Uterus (tissue), 2 donors: ENCODE results near the gene NOL4L.

Source experiments
- POLR2A ChIP-seq, 2 donors: fragments of 450-650 bp; IDR thresholded peaks; one replicate each; pipeline ENCODE4 v1.6.1; 2016; ENCODE audit warnings: antibody characterized with exemption in 2 of 2, mild to moderate bottlenecking in 1 of 2, moderate library complexity in 1 of 2
- TF ChIP-seq, protein P1 (sequence below), 4 experiments: fragments of 200-600 bp in 2 of 4; fragments of 450-650 bp in 2 of 4; sonication (generic) in 2 of 4; IDR thresholded peaks; one replicate each; pipeline ENCODE4 v1.5.1; 2016 to 2019; ENCODE audit warnings: antibody characterized with exemption in 4 of 4, mild to moderate bottlenecking in 2 of 4, moderate library complexity in 1 of 4

DNA sequence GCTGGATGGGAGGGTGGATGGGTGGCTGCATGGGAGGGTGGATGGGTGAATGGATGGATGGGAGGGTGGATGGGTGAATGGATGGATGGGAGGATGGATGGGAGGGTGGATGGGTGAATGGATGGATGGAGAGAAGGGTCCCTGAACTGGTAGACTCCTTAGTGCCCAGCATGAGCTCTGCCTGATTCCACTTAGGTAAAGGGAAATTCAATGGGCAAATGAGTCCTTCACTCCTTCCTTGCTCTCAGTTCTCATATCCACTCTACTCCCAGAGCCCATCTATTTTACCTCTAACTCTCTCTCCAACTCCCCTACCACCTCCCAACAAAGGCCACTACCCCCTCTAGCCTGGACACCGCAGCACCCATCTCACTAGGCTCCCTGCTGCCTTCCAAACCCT, 29.2 kb upstream of the NOL4L start:
- TF ChIP-seq, protein P1, sequence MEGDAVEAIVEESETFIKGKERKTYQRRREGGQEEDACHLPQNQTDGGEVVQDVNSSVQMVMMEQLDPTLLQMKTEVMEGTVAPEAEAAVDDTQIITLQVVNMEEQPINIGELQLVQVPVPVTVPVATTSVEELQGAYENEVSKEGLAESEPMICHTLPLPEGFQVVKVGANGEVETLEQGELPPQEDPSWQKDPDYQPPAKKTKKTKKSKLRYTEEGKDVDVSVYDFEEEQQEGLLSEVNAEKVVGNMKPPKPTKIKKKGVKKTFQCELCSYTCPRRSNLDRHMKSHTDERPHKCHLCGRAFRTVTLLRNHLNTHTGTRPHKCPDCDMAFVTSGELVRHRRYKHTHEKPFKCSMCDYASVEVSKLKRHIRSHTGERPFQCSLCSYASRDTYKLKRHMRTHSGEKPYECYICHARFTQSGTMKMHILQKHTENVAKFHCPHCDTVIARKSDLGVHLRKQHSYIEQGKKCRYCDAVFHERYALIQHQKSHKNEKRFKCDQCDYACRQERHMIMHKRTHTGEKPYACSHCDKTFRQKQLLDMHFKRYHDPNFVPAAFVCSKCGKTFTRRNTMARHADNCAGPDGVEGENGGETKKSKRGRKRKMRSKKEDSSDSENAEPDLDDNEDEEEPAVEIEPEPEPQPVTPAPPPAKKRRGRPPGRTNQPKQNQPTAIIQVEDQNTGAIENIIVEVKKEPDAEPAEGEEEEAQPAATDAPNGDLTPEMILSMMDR (IDR thresholded peaks at IDR 0.05): no peak
- TF ChIP-seq POLR2A (IDR thresholded peaks at IDR 0.05): no peak
